H1 (cell line): Measurements from ENCODE around the gene FGF21. TPM values are rescaled to one million over a fixed set of nuclear protein-coding genes. Genes with fewer than 3 reads are reported as not detected.

Source experiments
- CTCF ChIA-PET: fragments of 300-600 bp; sonication (Branson Sonifier 250); formaldehyde crosslinking; loops from one replicate; lab custom pipeline; 2021; ENCODE audit not compliant: partially characterized antibody; lab: Charles Lee
- POLR2A ChIA-PET: fragments of 300-600 bp; sonication (Branson Sonifier 250); formaldehyde crosslinking; loops from one replicate; lab custom pipeline; 2021; ENCODE audit warnings: inconsistent platforms; ENCODE audit not compliant: partially characterized antibody; lab: Charles Lee
- DNase-seq, 2 experiments: peaks; one replicate each; pipeline versions ENCODE4 v3.0.0 to v3.0.0-alpha.2; 2010 to 2022; ENCODE audit warnings: low spot score in 2 of 2, low read depth in 1 of 2, mixed read lengths in 1 of 2
- FAIRE-seq: peaks from 2 replicates; lab custom pipeline; 2011; peaks lifted over from hg19 to GRCh38; lab: Jason Lieb, UNC
- H2AFZ ChIP-seq: 2 replicates; pipeline ENCODE4 v1.8.1; 2012; ENCODE audit warnings: low read length, inconsistent platforms
- H2AK5ac ChIP-seq: 2 replicates; pipeline ENCODE4 v1.6.1; 2013; ENCODE audit warnings: low read depth, low read length
- H2BK120ac ChIP-seq: replicated peaks from 2 replicates; pipeline ENCODE3; 2013; ENCODE audit warnings: low read depth, low read length, inconsistent platforms
- H2BK12ac ChIP-seq: 2 replicates; pipeline ENCODE4 v1.6.1; 2013; ENCODE audit warnings: low read depth, low read length
- H2BK15ac ChIP-seq: 2 replicates; pipeline ENCODE4 v1.6.1; 2013; ENCODE audit warnings: low read length
- H2BK20ac ChIP-seq: 2 replicates; pipeline ENCODE4 v1.6.1; 2013; ENCODE audit warnings: low read length
- H2BK5ac ChIP-seq: 2 replicates; pipeline ENCODE4 v1.6.1; 2013; ENCODE audit warnings: low read depth, low read length
- H3K14ac ChIP-seq: 2 replicates; pipeline ENCODE4 v1.6.1; 2013; ENCODE audit warnings: inconsistent platforms; ENCODE audit not compliant: insufficient read length
- H3K18ac ChIP-seq: 2 replicates; pipeline ENCODE4 v1.6.1; 2013; ENCODE audit warnings: low read length; ENCODE audit errors: extremely low read depth
- H3K23ac ChIP-seq: 2 replicates; pipeline ENCODE4 v1.6.1; 2013; ENCODE audit warnings: inconsistent platforms; ENCODE audit not compliant: insufficient read length
- H3K23me2 ChIP-seq: 2 replicates; pipeline ENCODE4 v1.6.1; 2013; ENCODE audit warnings: low read depth, low read length
- H3K27ac ChIP-seq: 2 replicates; pipeline ENCODE4 v1.6.1; 2011; ENCODE audit warnings: low read depth, low read length, inconsistent platforms
- H3K27me3 ChIP-seq, 4 experiments: replicated peaks in 1 of 4; 1 replicate in 1 of 4; 2 replicates in 3 of 4; pipeline versions ENCODE4 v1.6.1 to v1.8.1; 2011 to 2013; ENCODE audit warnings: low read length in 3 of 4, mild to moderate bottlenecking in 3 of 4, inconsistent platforms in 2 of 4, mixed read lengths in 2 of 4, moderate library complexity in 1 of 4; ENCODE audit not compliant: control insufficient read depth in 3 of 4, insufficient read depth in 3 of 4; ENCODE audit errors: extremely low read depth in 1 of 4
- H3K36me3 ChIP-seq, 4 experiments: 2 replicates each; pipeline versions ENCODE4 v1.6.1 to v1.8.1; 2011 to 2013; ENCODE audit warnings: mild to moderate bottlenecking in 4 of 4, low read length in 3 of 4, moderate library complexity in 2 of 4, control low read depth in 1 of 4, inconsistent platforms in 1 of 4; ENCODE audit not compliant: insufficient read depth in 4 of 4, control insufficient read depth in 2 of 4
- H3K4ac ChIP-seq: replicated peaks from 2 replicates; pipeline ENCODE3; 2013; ENCODE audit warnings: low read length, low read depth, mixed read lengths, inconsistent platforms; ENCODE audit not compliant: insufficient read length
- H3K4me1 ChIP-seq, 4 experiments: replicated peaks in 1 of 4; 1 replicate in 1 of 4; 2 replicates in 3 of 4; pipeline versions ENCODE4 v1.6.1 to v1.8.1; 2011 to 2013; ENCODE audit warnings: low read length in 3 of 4, inconsistent platforms in 2 of 4, mixed read lengths in 1 of 4; ENCODE audit not compliant: insufficient read depth in 4 of 4, control insufficient read depth in 3 of 4
- H3K4me2 ChIP-seq, 2 experiments: 2 replicates each; pipeline versions ENCODE4 v1.6.1 to v1.8.1; 2011 to 2013; ENCODE audit warnings: low read depth in 2 of 2, low read length in 2 of 2, control low read depth in 1 of 2, inconsistent platforms in 1 of 2, mild to moderate bottlenecking in 1 of 2; ENCODE audit not compliant: insufficient read depth in 1 of 2
- H3K4me3 ChIP-seq, 4 experiments: fragments of 200-600, 300-600 bp in 1 of 4; sonication (generic), shearing (Covaris generic), sonication (Bioruptor Twin) in 1 of 4; 2 replicates each; pipeline versions ENCODE4 v1.5.1 to v1.8.1; 2011 to 2016; ENCODE audit warnings: low read length in 4 of 4, low read depth in 3 of 4, control low read depth in 2 of 4, inconsistent platforms in 2 of 4, mild to moderate bottlenecking in 2 of 4, mixed read lengths in 1 of 4, moderate library complexity in 1 of 4; ENCODE audit not compliant: insufficient read depth in 2 of 4; ENCODE audit errors: extremely low read depth in 1 of 4
- H3K56ac ChIP-seq: replicated peaks from 2 replicates; pipeline ENCODE3; 2013; ENCODE audit warnings: low read depth, mild to moderate bottlenecking, mixed read lengths, low read length, inconsistent platforms; ENCODE audit not compliant: insufficient read length
- H3K79me1 ChIP-seq: 2 replicates; pipeline ENCODE4 v1.6.1; 2013; ENCODE audit warnings: low read depth, low read length, control low read depth
- H3K79me2 ChIP-seq, 2 experiments: 2 replicates each; pipeline versions ENCODE4 v1.6.1 to v1.8.1; 2012 to 2013; ENCODE audit warnings: low read length in 2 of 2, mild to moderate bottlenecking in 2 of 2, inconsistent platforms in 1 of 2; ENCODE audit not compliant: insufficient read depth in 2 of 2, control insufficient read depth in 1 of 2
- H3K9ac ChIP-seq, 4 experiments: replicated peaks in 1 of 4; 1 replicate in 1 of 4; 2 replicates in 3 of 4; pipeline versions ENCODE4 v1.6.1 to v1.8.1; 2011 to 2013; ENCODE audit warnings: low read depth in 3 of 4, low read length in 3 of 4, control low read depth in 2 of 4, mild to moderate bottlenecking in 2 of 4, moderate library complexity in 2 of 4, inconsistent platforms in 1 of 4; ENCODE audit errors: extremely low read depth in 1 of 4
- H3K9me3 ChIP-seq, 2 experiments: 2 replicates each; pipeline versions ENCODE4 v1.6.1 to v1.8.1; 2012 to 2013; ENCODE audit warnings: mild to moderate bottlenecking in 2 of 2, moderate library complexity in 2 of 2, control low read depth in 1 of 2, inconsistent platforms in 1 of 2, low read depth in 1 of 2, low read length in 1 of 2, mixed read lengths in 1 of 2; ENCODE audit not compliant: insufficient read depth in 2 of 2
- H4K20me1 ChIP-seq, 2 experiments: replicated peaks in 1 of 2; 2 replicates each; pipeline versions ENCODE3 to v1.8.1; 2011 to 2013; ENCODE audit warnings: inconsistent platforms in 2 of 2, low read length in 2 of 2, mild to moderate bottlenecking in 1 of 2; ENCODE audit not compliant: insufficient read depth in 2 of 2, control insufficient read depth in 1 of 2
- H4K5ac ChIP-seq: 2 replicates; pipeline ENCODE4 v1.6.1; 2013; ENCODE audit warnings: low read length, low read depth, mixed read lengths, inconsistent platforms; ENCODE audit not compliant: insufficient read length
- H4K8ac ChIP-seq: 2 replicates; pipeline ENCODE4 v1.8.0; 2013; ENCODE audit warnings: mild to moderate bottlenecking, moderate library complexity, low read length, inconsistent platforms; ENCODE audit not compliant: insufficient read depth; ENCODE audit errors: extremely low read depth
- H4K91ac ChIP-seq: replicated peaks from 2 replicates; pipeline ENCODE3; 2013; ENCODE audit warnings: low read length, mixed read lengths, inconsistent platforms; ENCODE audit not compliant: insufficient read length
- BACH1 ChIP-seq: IDR thresholded peaks from 2 replicates; pipeline ENCODE4 v1.6.1; 2012; ENCODE audit warnings: low read length, improper control_type of control experiment
- CBX8 ChIP-seq: fragments of 300-800, 300-1000 bp; sonication (generic); IDR thresholded peaks from 2 replicates; pipeline ENCODE4 v1.7.1; 2016; ENCODE audit warnings: low read depth, low read length, borderline replicate concordance
- E2F6 ChIP-seq: IDR thresholded peaks from 2 replicates; pipeline ENCODE4 v1.6.1; 2012; ENCODE audit warnings: inconsistent platforms
- FOSL1 ChIP-seq: IDR thresholded peaks from 2 replicates; pipeline ENCODE4 v1.6.1; 2011; ENCODE audit warnings: mild to moderate bottlenecking, low read depth, low read length, moderate library complexity; ENCODE audit not compliant: insufficient read depth
- KDM5A ChIP-seq: fragments of 200-600 bp; IDR thresholded peaks from 2 replicates; pipeline ENCODE4 v1.7.1; 2012; ENCODE audit warnings: mild to moderate bottlenecking, low read length, inconsistent platforms, mixed read lengths
- NRF1 ChIP-seq: IDR thresholded peaks from 2 replicates; pipeline ENCODE4 v1.6.1; 2011; ENCODE audit warnings: mild to moderate bottlenecking, low read depth, low read length, improper control_type of control experiment
- RAD21 ChIP-seq, 2 experiments: IDR thresholded peaks in 1 of 2; conservative IDR thresholded peaks in 1 of 2; 2 replicates each; pipeline ENCODE4 v1.6.1; 2011; ENCODE audit warnings: low read depth in 2 of 2, low read length in 2 of 2, improper control_type of control experiment in 1 of 2, inconsistent platforms in 1 of 2, mild to moderate bottlenecking in 1 of 2, moderate library complexity in 1 of 2
- SIN3A ChIP-seq, 2 experiments: IDR thresholded peaks in 1 of 2; conservative IDR thresholded peaks in 1 of 2; 2 replicates each; pipeline ENCODE4 v1.6.1; 2011 to 2012; ENCODE audit warnings: low read length in 2 of 2, improper control_type of control experiment in 1 of 2, low read depth in 1 of 2, mild to moderate bottlenecking in 1 of 2
- SP4 ChIP-seq: IDR thresholded peaks from 2 replicates; pipeline ENCODE4 v1.6.1; 2012; ENCODE audit warnings: low read length, inconsistent platforms
- TAF7 ChIP-seq: optimal IDR thresholded peaks from 2 replicates; pipeline ENCODE3; 2011; ENCODE audit warnings: low read depth, mild to moderate bottlenecking, inconsistent platforms, low read length, moderate library complexity, borderline replicate concordance
- WGBS, 2 experiments: shearing (Covaris generic) in 1 of 2; methylation state at CpG; one replicate each; pipeline versions ENCODE4 v1.1.6 to v1.1.7; 2013 to 2015; ENCODE audit warnings: low lambda C conversion rate in 2 of 2, mixed read lengths in 2 of 2, inconsistent platforms in 1 of 2, low coverage in 1 of 2, missing lambda C conversion rate in 1 of 2; ENCODE audit not compliant: insufficient replicate concordance in 2 of 2, insufficient coverage in 1 of 2, insufficient read length in 1 of 2; ENCODE audit errors: extremely low coverage in 1 of 2, missing lambda C conversion rate in 1 of 2; 5-methylcytosine and 5-hydroxymethylcytosine counted together
- polyA plus RNA-seq, 7 experiments: library from polyadenylated mRNA; depleted of rRNA in 3 of 7; stranded (reverse) in 5 of 7; unstranded in 2 of 7; fragments of >200 nt in 5 of 7; fragments of 200-250 nt in 2 of 7; gene quantifications; 1 replicate in 5 of 7; 2 replicates in 1 of 7; 4 replicates in 1 of 7; pipeline versions ENCODE4 v1.2.1 to v1.2.3, GENCODE V29; 2011 to 2013; ENCODE audit warnings: missing spikeins in 2 of 7, mixed read lengths in 2 of 7
- total RNA-seq: library from RNA; stranded (reverse); fragmentation: NEBNext Ultra II Directional; extraction: Animal tissue kit (Norgen Biotek cat#: 25700); gene quantifications from 2 replicates; pipeline ENCODE4 v1.2.1, GENCODE V29; 2021

FGF21 gene
- total and polyA plus RNA-seq, 2 of the 8 experiments (the other 6 are each of a cell fraction or from before 2014, with no cell fraction given), result 0.48 to 0.80 TPM

DNA sequence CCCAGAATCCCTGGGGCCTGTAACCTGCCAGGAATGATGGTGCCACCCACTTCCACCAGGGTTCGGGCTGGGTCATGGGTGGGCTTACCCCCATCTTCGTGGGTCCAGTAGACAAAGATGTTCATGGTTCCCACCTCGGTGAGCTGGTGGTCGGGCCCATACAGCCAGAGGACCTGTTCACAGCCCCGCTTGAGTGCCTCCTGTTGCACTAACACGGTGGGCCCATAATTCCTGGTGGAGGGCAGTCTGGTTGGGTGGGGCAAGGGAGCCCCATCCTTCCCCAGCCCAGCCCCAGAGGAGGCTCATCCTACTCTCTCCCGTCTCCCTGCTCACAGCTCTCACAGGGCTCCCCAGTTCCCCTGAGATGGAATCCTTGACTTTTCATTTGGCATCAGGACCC, 41.8 kb downstream of the FGF21 start:
- no peak overlapping the region for H3K27ac ChIP-seq
- H3K4ac ChIP-seq, result no peak overlapping the region
- ChIA-PET CTCF (interaction anchor here (0.5 to 17.5 kb wide), 6 partner anchors 9 to 1198 kb away, joined by 5 to 285 read pairs (median 37); partner anchors contain the start of genes BCAT2 and HSD17B14), POLR2A (interaction anchor here (0.6 to 2.8 kb wide), 5 partner anchors 10 to 47 kb away, joined by 3 to 11 read pairs (median 3); partner anchors contain the start of gene HSD17B14)
- no peaks in the 10 kb centered on the region for H3K9me3 ChIP-seq
- no peak overlapping the region for H2BK15ac ChIP-seq
- FAIRE-seq, result no peak
- no peak overlapping the region for H2BK20ac ChIP-seq
- no peaks in the 10 kb centered on the region for H3K23me2 ChIP-seq
- no peaks in the 10 kb centered on the region for H3K79me2 ChIP-seq
- H2BK12ac ChIP-seq, result no peak overlapping the region
- H4K5ac ChIP-seq, result no peak overlapping the region
- H3K56ac ChIP-seq, result no peak overlapping the region
- H3K23ac ChIP-seq, result no peak overlapping the region
- no peak overlapping the region for H2BK5ac ChIP-seq
- no peaks in the 10 kb centered on the region for H3K27me3 ChIP-seq
- H4K8ac ChIP-seq, result no peak overlapping the region
- H2AFZ ChIP-seq, result no peak overlapping the region
- no peak overlapping the region for H4K91ac ChIP-seq
- no peak overlapping the region for H3K18ac ChIP-seq
- no peaks in the 10 kb centered on the region for H3K79me1 ChIP-seq
- no peak overlapping the region for H3K9ac ChIP-seq
- no peak overlapping the region for H2BK120ac ChIP-seq
- DNase-seq, result no peak
- H4K20me1 ChIP-seq, result no peaks in the 10 kb centered on the region
- no peak overlapping the region for H3K4me3 ChIP-seq
- WGBS, 2 experiments, result 86% methylated on average over 7 of the region's 7 CpGs; no CpG with 5 or more reads in 1 of the 2 experiments
- no peak overlapping the region for H3K4me2 ChIP-seq
- H3K4me1 ChIP-seq, result peaks cover 0 to 16% (median 10%) of the 10 kb centered on the region in 4 experiments; a peak in 6 of 7 replicates
- H3K14ac ChIP-seq, result no peak overlapping the region
- no peak overlapping the region for H2AK5ac ChIP-seq
- no peaks in the 10 kb centered on the region for H3K36me3 ChIP-seq
- TF ChIP-seq KDM5A (no peak), SIN3A (conservative IDR thresholded peaks at IDR 0.05 in 1 of 2, IDR thresholded peaks at IDR 0.05 in 1 of 2; ENCODE audit: low read depth in 1 of 2, low read length in 2 of 2) (no peak), BACH1 (no peak), RAD21 (IDR thresholded peaks at IDR 0.05 in 1 of 2, conservative IDR thresholded peaks at IDR 0.05 in 1 of 2; ENCODE audit: low read depth in 2 of 2, low read length in 2 of 2) (no peak), CBX8 (no peak), SP4 (no peak), NRF1 (no peak), E2F6 (no peak), FOSL1 (no peak), TAF7 (no peak)
